Measurements from ENCODE around the gene SLC6A12.
"Not testable (repeated sequence)": the region's sequence is repeated elsewhere in the genome, so short reads cannot be mapped to it uniquely, and the experiment has no call there.

The SLC6A12 gene

GRCh38 chr12:217029-217428, 3.1 kb upstream of the SLC6A12 start:
- H3K36me3 Mint-ChIP-seq (ENCODE audit: low read depth); H3K4me3 Mint-ChIP-seq; intact Hi-C loops (cut with micrococcal nuclease); H3K9me3 Mint-ChIP-seq; H3K27ac Mint-ChIP-seq: not testable (repeated sequence)
- Mint-ChIP-seq H3K27me3 (peaks cover 14% of the 10 kb centered on the region), H3K4me1 (ENCODE audit: low read depth) (peaks cover 40% of the 10 kb centered on the region)

- intact Hi-C loops (cut with micrococcal nuclease) = no loop called here
- Mint-ChIP-seq H3K4me3 (no peak overlapping the region), H3K9me3 (no peaks in the 10 kb centered on the region), H3K27me3 (peaks cover 6% of the 10 kb centered on the region), H3K27ac (no peak overlapping the region), H3K36me3 (ENCODE audit: low read depth) (no peaks in the 10 kb centered on the region), H3K4me1 (ENCODE audit: low read depth) (peaks cover 52% of the 10 kb centered on the region)
Observed at GRCh38 chr12:215116-215515, 1.2 kb upstream of the SLC6A12 start.

- H3K4me1 Mint-ChIP-seq (ENCODE audit: low read depth) = peaks cover 52% of the 10 kb centered on the region
- peak overlapping the region; percentile 58 for H3K4me3 Mint-ChIP-seq
- H3K27me3 Mint-ChIP-seq = peaks cover 3% of the 10 kb centered on the region
- peak overlapping the region; percentile 94 for H3K27ac Mint-ChIP-seq
- intact Hi-C loops (cut with micrococcal nuclease) = no loop called here
- no peaks in the 10 kb centered on the region for H3K9me3 Mint-ChIP-seq
- H3K36me3 Mint-ChIP-seq (ENCODE audit: low read depth) = peaks cover 6% of the 10 kb centered on the region
Observed at GRCh38 chr12:213527-213932, 427 bp downstream of the SLC6A12 start.

- intact Hi-C loops (cut with micrococcal nuclease) = no loop called here
- peaks cover 52% of the 10 kb centered on the region for H3K4me1 Mint-ChIP-seq (ENCODE audit: low read depth)
- H3K9me3 Mint-ChIP-seq = no peaks in the 10 kb centered on the region
- peaks cover 6% of the 10 kb centered on the region for H3K36me3 Mint-ChIP-seq (ENCODE audit: low read depth)
- H3K27me3 Mint-ChIP-seq = peaks cover 2% of the 10 kb centered on the region
- peak overlapping the region; percentile 94 for H3K27ac Mint-ChIP-seq
- H3K4me3 Mint-ChIP-seq = peak overlapping the region; percentile 58
Observed at GRCh38 chr12:212715-213526, 1.0 kb downstream of the SLC6A12 start.

GRCh38 chr12:212415-212714, 1.6 kb downstream of the SLC6A12 start:
- Mint-ChIP-seq H3K4me3 (peak overlapping the region; percentile 58), H3K27me3 (peaks cover 2% of the 10 kb centered on the region), H3K27ac (peak overlapping the region; percentile 94), H3K36me3 (ENCODE audit: low read depth) (peaks cover 6% of the 10 kb centered on the region), H3K4me1 (ENCODE audit: low read depth) (peaks cover 52% of the 10 kb centered on the region), H3K9me3 (no peaks in the 10 kb centered on the region)
- intact Hi-C loops (cut with micrococcal nuclease) = no loop called here

- Mint-ChIP-seq H3K27me3 (peaks cover 2% of the 10 kb centered on the region), H3K4me1 (ENCODE audit: low read depth) (peaks cover 52% of the 10 kb centered on the region), H3K27ac (peak overlapping the region; percentile 94), H3K4me3 (peak overlapping the region; percentile 58), H3K9me3 (no peaks in the 10 kb centered on the region), H3K36me3 (ENCODE audit: low read depth) (peaks cover 6% of the 10 kb centered on the region)
- intact Hi-C loops (cut with micrococcal nuclease) = no loop called here
Observed at GRCh38 chr12:211639-212414, 2.1 kb downstream of the SLC6A12 start.

- Mint-ChIP-seq H3K4me3 (no peak overlapping the region), H3K9me3 (no peaks in the 10 kb centered on the region), H3K36me3 (ENCODE audit: low read depth) (peaks cover 6% of the 10 kb centered on the region), H3K27ac (peak overlapping the region; percentile 94), H3K4me1 (ENCODE audit: low read depth) (peaks cover 52% of the 10 kb centered on the region), H3K27me3 (peaks cover 2% of the 10 kb centered on the region)
- intact Hi-C loops (cut with micrococcal nuclease) = no loop called here
Observed at GRCh38 chr12:211142-211465, 2.9 kb downstream of the SLC6A12 start.

- no peak overlapping the region for H3K4me3 Mint-ChIP-seq
- intact Hi-C loops (cut with micrococcal nuclease) = no loop called here
- peaks cover 4% of the 10 kb centered on the region for H3K27me3 Mint-ChIP-seq
- peaks cover 6% of the 10 kb centered on the region for H3K36me3 Mint-ChIP-seq (ENCODE audit: low read depth)
- peaks cover 52% of the 10 kb centered on the region for H3K4me1 Mint-ChIP-seq (ENCODE audit: low read depth)
- peak overlapping the region; percentile 94 for H3K27ac Mint-ChIP-seq
- no peaks in the 10 kb centered on the region for H3K9me3 Mint-ChIP-seq
Observed at GRCh38 chr12:210277-211141, 3.4 kb downstream of the SLC6A12 start.

GRCh38 chr12:209851-210250, 4.1 kb downstream of the SLC6A12 start:
- intact Hi-C loops (cut with micrococcal nuclease) = no loop called here
- H3K27ac Mint-ChIP-seq = peak overlapping the region; percentile 7
- H3K36me3 Mint-ChIP-seq (ENCODE audit: low read depth) = peaks cover 6% of the 10 kb centered on the region
- no peak overlapping the region for H3K4me3 Mint-ChIP-seq
- H3K4me1 Mint-ChIP-seq (ENCODE audit: low read depth) = peaks cover 47% of the 10 kb centered on the region
- no peaks in the 10 kb centered on the region for H3K9me3 Mint-ChIP-seq
- peaks cover 9% of the 10 kb centered on the region for H3K27me3 Mint-ChIP-seq

- Mint-ChIP-seq H3K27ac (peak overlapping the region; percentile 8), H3K27me3 (peaks cover 14% of the 10 kb centered on the region)
- intact Hi-C loops (cut with micrococcal nuclease) = no loop called here
Observed at GRCh38 chr12:209246-209645, 4.7 kb downstream of the SLC6A12 start.

GRCh38 chr12:208813-209212, 5.1 kb downstream of the SLC6A12 start:
- Mint-ChIP-seq H3K27ac (peak overlapping the region; percentile 8), H3K36me3 (ENCODE audit: low read depth) (peaks cover 6% of the 10 kb centered on the region), H3K4me1 (ENCODE audit: low read depth) (peaks cover 37% of the 10 kb centered on the region), H3K27me3 (peaks cover 17% of the 10 kb centered on the region), H3K4me3 (no peak overlapping the region), H3K9me3 (no peaks in the 10 kb centered on the region)
- intact Hi-C loops (cut with micrococcal nuclease) = no loop called here

More at GRCh38 chr12:209246-209645, 4.7 kb downstream of the SLC6A12 start:
- Mint-ChIP-seq H3K4me3 (no peak overlapping the region), H3K4me1 (ENCODE audit: low read depth) (peaks cover 41% of the 10 kb centered on the region), H3K36me3 (ENCODE audit: low read depth) (peaks cover 6% of the 10 kb centered on the region), H3K9me3 (no peaks in the 10 kb centered on the region)

- no peak overlapping the region for H3K4me3 Mint-ChIP-seq
- intact Hi-C loops (cut with micrococcal nuclease) = no loop called here
- peaks cover 24% of the 10 kb centered on the region for H3K27me3 Mint-ChIP-seq
- H3K4me1 Mint-ChIP-seq (ENCODE audit: low read depth) = peaks cover 27% of the 10 kb centered on the region
- no peaks in the 10 kb centered on the region for H3K9me3 Mint-ChIP-seq
- no peak overlapping the region for H3K27ac Mint-ChIP-seq
- peaks cover 7% of the 10 kb centered on the region for H3K36me3 Mint-ChIP-seq (ENCODE audit: low read depth)
Observed at GRCh38 chr12:207804-208203, 6.2 kb downstream of the SLC6A12 start.

- intact Hi-C loops (cut with micrococcal nuclease) = no loop called here
- Mint-ChIP-seq H3K4me1 (ENCODE audit: low read depth) (peaks cover 18% of the 10 kb centered on the region), H3K9me3 (no peaks in the 10 kb centered on the region), H3K4me3 (no peak overlapping the region), H3K27ac (no peak overlapping the region), H3K36me3 (ENCODE audit: low read depth) (peaks cover 15% of the 10 kb centered on the region), H3K27me3 (peaks cover 33% of the 10 kb centered on the region)
Observed at GRCh38 chr12:206746-207440, 7.1 kb downstream of the SLC6A12 start.

Measured in dendritic cell treated with granulocyte-macrophage colony-stimulating factor and Interleukin-4, amounts not matched to agents 40 ng/mL and 50 ng/mL, for 4 days (primary cell).